CD4-positive, CD25-positive, alpha-beta regulatory T cell (primary cell): Measurements from ENCODE around the gene SDHAF2. TPM values are rescaled to one million over a fixed set of nuclear protein-coding genes. Genes with fewer than 3 reads are reported as not detected.
"Not testable (repeated sequence)": the region's sequence is repeated elsewhere in the genome, so short reads cannot be mapped to it uniquely, and the experiment has no call there.

Experiments
- ATAC-seq, 2 donors: fragments of 150-1000 bp; cut with Tn5 transposase; one replicate each; pipeline ENCODE4 v1.10.0; 2021; ENCODE audit warnings: low read depth in 2 of 2, moderate number of reproducible peaks in 2 of 2, moderate library complexity in 1 of 2
- DNase-seq, 3 donors: peaks; one replicate each; pipeline versions ENCODE4 v3.0.0 to v3.0.0-alpha.2; 2012 to 2022; ENCODE audit warnings: mixed read lengths in 1 of 3
- H3K27ac ChIP-seq: one replicate; pipeline ENCODE4 v1.7.0; 2013; ENCODE audit warnings: mild to moderate bottlenecking, low read length; ENCODE audit not compliant: insufficient read depth, poor library complexity, severe bottlenecking
- H3K27me3 ChIP-seq: one replicate; pipeline ENCODE4 v1.7.0; 2013; ENCODE audit warnings: low read length; ENCODE audit not compliant: control insufficient read depth, insufficient read depth
- H3K36me3 ChIP-seq: one replicate; pipeline ENCODE4 v1.7.0; 2013; ENCODE audit warnings: mild to moderate bottlenecking, low read length, moderate library complexity; ENCODE audit not compliant: control insufficient read depth, insufficient read depth
- H3K4me1 ChIP-seq: 2 replicates; pipeline ENCODE4 v1.7.0; 2013; ENCODE audit warnings: mild to moderate bottlenecking, low read length; ENCODE audit not compliant: insufficient read depth, control insufficient read depth, poor library complexity, severe bottlenecking
- H3K4me3 ChIP-seq: one replicate; pipeline ENCODE4 v1.7.0; 2013; ENCODE audit warnings: low read depth, mild to moderate bottlenecking, low read length, moderate library complexity
- H3K9me3 ChIP-seq, 2 experiments: 1 replicate in 1 of 2; 2 replicates in 1 of 2; pipeline ENCODE4 v1.7.0; 2013; ENCODE audit warnings: low read length in 2 of 2, mild to moderate bottlenecking in 1 of 2, moderate library complexity in 1 of 2; ENCODE audit not compliant: control insufficient read depth in 2 of 2
- H3K27ac Mint-ChIP-seq, 3 donors: one replicate each; pipeline ENCODE4 v1.8.0; 2020 to 2022; ENCODE audit warnings: mild to moderate bottlenecking in 3 of 3, mixed read lengths in 3 of 3, moderate library complexity in 2 of 3
- H3K27me3 Mint-ChIP-seq: one replicate; pipeline ENCODE4 v1.8.0; 2022; ENCODE audit warnings: mild to moderate bottlenecking, mixed read lengths
- H3K36me3 Mint-ChIP-seq: one replicate; pipeline ENCODE4 v1.8.0; 2020; ENCODE audit warnings: mixed read lengths
- H3K4me1 Mint-ChIP-seq, 4 donors: one replicate each; pipeline ENCODE4 v1.8.0; 2020 to 2022; ENCODE audit warnings: mixed read lengths in 4 of 4, mild to moderate bottlenecking in 1 of 4
- H3K4me3 Mint-ChIP-seq, 4 donors: one replicate each; pipeline ENCODE4 v1.8.0; 2020 to 2022; ENCODE audit warnings: mild to moderate bottlenecking in 4 of 4, mixed read lengths in 4 of 4, moderate library complexity in 3 of 4
- H3K9me3 Mint-ChIP-seq, 7 donors: one replicate each; pipeline ENCODE4 v1.8.0; 2020 to 2022; ENCODE audit warnings: mixed read lengths in 7 of 7, mild to moderate bottlenecking in 3 of 7, moderate library complexity in 2 of 7
- polyA plus RNA-seq, 4 donors: library from polyadenylated mRNA; unstranded; fragments of 300-500 nt; fragmentation: Illumina TruSeq; gene quantifications; one replicate each; pipeline ENCODE4 v1.2.3, GENCODE V29; 2021
- total RNA-seq: library from RNA; stranded (reverse); gene quantifications from one replicate; pipeline ENCODE4 v1.2.3, GENCODE V29; 2022

The SDHAF2 gene
- total RNA-seq (36.7 TPM), polyA plus RNA-seq (100 to 1,000 TPM in 2 of 4 donors, 10 to 100 TPM in 2; 92.9 to 127 (median 105) TPM)

DNA sequence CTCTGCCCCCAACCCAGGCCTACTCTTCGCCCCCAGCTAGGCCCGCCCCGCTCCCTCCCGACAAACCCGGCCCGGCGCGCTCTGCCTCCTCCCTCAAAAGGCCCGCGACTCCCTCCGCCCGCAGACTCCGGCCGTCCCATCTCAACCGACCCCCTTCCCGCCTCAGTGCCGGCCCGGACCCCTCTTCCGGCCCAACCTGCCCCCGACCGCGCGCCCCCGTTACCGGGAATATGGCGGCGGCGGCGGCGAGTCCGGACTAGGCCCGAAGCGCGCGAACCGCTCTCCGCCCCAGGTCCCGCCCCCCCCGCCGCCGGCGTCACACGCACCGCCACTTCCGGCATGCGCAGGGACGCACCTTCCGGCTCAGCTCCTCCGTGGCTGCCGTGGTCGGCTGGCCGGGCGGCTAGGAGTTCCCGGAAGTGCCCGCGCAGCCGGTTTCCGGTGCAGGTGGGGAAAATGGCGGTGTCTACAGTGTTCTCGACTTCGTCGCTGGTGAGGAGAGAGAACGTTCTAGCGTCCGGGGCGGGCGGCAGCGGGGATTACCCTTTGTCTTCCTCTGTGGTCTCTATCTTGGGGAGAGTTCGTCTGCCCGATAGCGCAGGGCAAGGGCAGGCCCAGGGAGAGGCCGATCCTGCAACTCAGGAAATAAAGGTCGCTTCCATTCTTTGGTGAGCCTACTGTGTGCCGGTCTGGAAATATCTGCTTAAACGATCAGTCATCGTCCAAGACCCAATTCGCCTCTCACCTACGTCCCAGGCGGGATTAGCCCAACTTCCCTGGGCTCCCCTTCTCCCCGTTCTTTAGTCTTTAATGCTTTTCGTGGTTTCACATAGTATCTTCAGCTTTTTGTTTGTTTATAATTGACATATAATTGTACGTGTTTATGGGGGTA, at the start of gene SDHAF2, which contains the start of gene CPSF7:
Gene SDHAF2, plus strand, starts transcription at position 434 of the 892 bp plus-strand sequence. Its CDS starts 23 bp downstream, at position 457.
Gene CPSF7, minus strand, starts transcription at position 285 of the 892 bp plus-strand sequence. CDS start 740 bp downstream, outside the sequence.
- Mint-ChIP-seq H3K27me3 (peaks cover 5% of the 10 kb centered on the region), H3K27ac (peak within 1 kb of the TSS; percentile 98 to 100 (median 100)), H3K4me3 (peak within 1 kb of the TSS; percentile 95 to 99 (median 98)), H3K36me3 (peaks cover 29% of the 10 kb centered on the region), H3K4me1 (peaks cover 23 to 78% (median 55%) of the 10 kb centered on the region in 4 donors), H3K9me3 (no peaks in the 10 kb centered on the region)
- H3K27me3 ChIP-seq = no peaks in the 10 kb centered on the region
- peak within 1 kb of the TSS; percentile 99 for H3K4me3 ChIP-seq
- ATAC-seq = peak; percentile 88 to 91
- H3K9me3 ChIP-seq = no peaks in the 10 kb centered on the region
- H3K27ac ChIP-seq = peak within 1 kb of the TSS; percentile 99
- peaks cover 37% of the 10 kb centered on the region for H3K36me3 ChIP-seq
- DNase-seq = peak; percentile 96 to 98 (median 97)
- peaks cover 40% of the 10 kb centered on the region for H3K4me1 ChIP-seq

- Histone ChIP-seq H3K36me3 (no peaks in the 10 kb centered on the region), H3K4me3 (no peak overlapping the region), H3K27ac (no peak overlapping the region), H3K4me1 (no peaks in the 10 kb centered on the region), H3K27me3 (no peaks in the 10 kb centered on the region), H3K9me3 (no peaks in the 10 kb centered on the region)
- no peak overlapping the region for H3K4me3 Mint-ChIP-seq
- no peaks in the 10 kb centered on the region for H3K27me3 Mint-ChIP-seq
- no peak overlapping the region for H3K27ac Mint-ChIP-seq
- no peak for ATAC-seq
- no peaks in the 10 kb centered on the region for H3K9me3 Mint-ChIP-seq
- peaks cover 0 to 13% (median 7%) of the 10 kb centered on the region in 4 donors for H3K4me1 Mint-ChIP-seq
- peaks cover 9% of the 10 kb centered on the region for H3K36me3 Mint-ChIP-seq
- no peak for DNase-seq
Measured at GRCh38 chr11:61380884-61381283, 49.0 kb upstream of the SDHAF2 start.

- not testable (repeated sequence) for H3K36me3 ChIP-seq, H3K27ac Mint-ChIP-seq, ATAC-seq, H3K9me3 Mint-ChIP-seq, H3K4me3 ChIP-seq, H3K27me3 Mint-ChIP-seq, DNase-seq, H3K4me1 Mint-ChIP-seq, H3K9me3 ChIP-seq, H3K4me1 ChIP-seq, H3K36me3 Mint-ChIP-seq, H3K27ac ChIP-seq, H3K27me3 ChIP-seq, H3K4me3 Mint-ChIP-seq
Measured at GRCh38 chr11:61383859-61384258, 46.1 kb upstream of the SDHAF2 start.

DNA sequence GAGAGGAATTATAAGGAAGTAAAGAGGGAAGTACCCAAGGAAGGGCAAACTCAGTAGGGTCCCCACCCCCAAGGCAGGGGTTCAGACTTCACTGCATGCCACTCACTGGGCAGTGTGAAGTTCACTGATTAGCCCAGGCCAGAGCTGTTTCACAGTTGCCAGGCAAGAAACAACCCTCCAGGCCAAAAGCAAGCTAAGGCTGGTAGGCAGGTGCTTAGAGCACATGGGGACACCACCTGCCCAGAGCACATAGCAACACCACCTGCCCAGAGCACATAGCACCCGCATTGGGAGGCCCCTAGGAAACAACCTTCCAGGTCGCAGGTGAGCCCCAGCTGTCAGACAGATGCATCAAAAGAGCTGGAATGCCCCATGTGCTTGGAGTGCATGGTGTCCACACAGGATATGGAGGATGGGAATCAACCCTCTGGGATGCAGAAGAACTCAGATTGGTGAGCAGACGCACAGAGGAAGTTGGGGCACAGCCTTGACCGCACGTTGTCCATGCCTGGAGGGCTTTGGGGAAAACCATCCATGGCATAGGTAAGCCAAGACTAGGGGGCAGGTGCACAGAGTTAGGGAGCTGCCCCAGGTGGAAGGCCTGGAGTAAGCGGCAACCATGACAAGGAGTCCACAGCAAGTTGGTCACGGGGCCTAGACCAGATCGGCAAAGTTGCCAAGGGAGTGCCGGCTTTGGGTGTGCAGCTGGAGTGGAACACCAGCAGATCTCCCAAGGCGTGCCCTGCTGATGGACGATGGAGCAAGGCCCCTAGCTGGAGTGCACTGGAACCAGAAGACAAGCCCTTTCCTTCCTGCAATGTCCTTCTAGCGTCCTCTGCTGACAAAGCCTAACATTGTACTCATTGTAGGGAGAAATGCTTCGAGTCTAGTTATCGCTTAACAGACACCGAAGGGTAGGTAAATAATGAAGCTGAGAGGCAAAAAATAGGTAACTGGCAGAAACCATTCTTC, 45.4 kb upstream of the SDHAF2 start:
- H3K27ac ChIP-seq = no peak overlapping the region
- no peaks in the 10 kb centered on the region for H3K4me1 ChIP-seq
- Mint-ChIP-seq H3K36me3 (no peaks in the 10 kb centered on the region), H3K27me3 (no peaks in the 10 kb centered on the region), H3K4me3 (no peak overlapping the region), H3K27ac (no peak overlapping the region), H3K4me1 (peaks cover 0 to 9% (median 7%) of the 10 kb centered on the region in 4 donors), H3K9me3 (peaks cover 0 to 2% (median 0%) of the 10 kb centered on the region in 7 donors)
- no peak for DNase-seq
- ATAC-seq = no peak
- H3K4me3 ChIP-seq = no peak overlapping the region
- no peaks in the 10 kb centered on the region for H3K9me3 ChIP-seq
- H3K36me3 ChIP-seq = no peaks in the 10 kb centered on the region
- H3K27me3 ChIP-seq = no peaks in the 10 kb centered on the region

DNA sequence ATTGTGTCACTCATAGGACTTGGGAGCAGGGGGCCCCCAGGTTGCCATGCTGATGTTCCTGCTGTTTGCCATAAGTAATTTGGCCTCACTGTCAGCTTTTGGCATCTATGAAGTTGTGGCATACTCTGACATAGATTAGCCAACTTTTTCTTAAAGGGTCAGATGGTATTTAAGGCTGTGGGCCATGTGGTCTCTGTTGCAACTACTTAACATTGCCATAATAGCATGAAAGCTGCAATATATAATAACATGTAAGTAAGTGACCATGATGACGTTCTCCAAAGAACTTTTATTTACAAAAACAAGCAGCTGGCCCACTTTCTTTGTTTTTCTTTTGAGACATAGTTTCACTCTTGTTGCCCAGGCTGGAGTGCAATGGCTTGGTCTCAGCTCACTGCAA, 39.8 kb upstream of the SDHAF2 start:
- Histone ChIP-seq H3K4me1 (peaks cover 21% of the 10 kb centered on the region), H3K36me3 (peaks cover 3% of the 10 kb centered on the region), H3K9me3 (no peaks in the 10 kb centered on the region), H3K27ac (no peak overlapping the region), H3K27me3 (no peaks in the 10 kb centered on the region), H3K4me3 (no peak overlapping the region)
- Mint-ChIP-seq H3K9me3 (peaks cover 0 to 2% (median 0%) of the 10 kb centered on the region in 7 donors), H3K27me3 (no peaks in the 10 kb centered on the region), H3K36me3 (peaks cover 8% of the 10 kb centered on the region), H3K27ac (peak overlapping the region in 1 of 3 donors; percentile 42), H3K4me1 (peaks cover 11 to 39% (median 21%) of the 10 kb centered on the region in 4 donors), H3K4me3 (peak overlapping the region in 2 of 4 donors; percentile 7 to 16)
- ATAC-seq (no peak), DNase-seq (no peak)

DNA sequence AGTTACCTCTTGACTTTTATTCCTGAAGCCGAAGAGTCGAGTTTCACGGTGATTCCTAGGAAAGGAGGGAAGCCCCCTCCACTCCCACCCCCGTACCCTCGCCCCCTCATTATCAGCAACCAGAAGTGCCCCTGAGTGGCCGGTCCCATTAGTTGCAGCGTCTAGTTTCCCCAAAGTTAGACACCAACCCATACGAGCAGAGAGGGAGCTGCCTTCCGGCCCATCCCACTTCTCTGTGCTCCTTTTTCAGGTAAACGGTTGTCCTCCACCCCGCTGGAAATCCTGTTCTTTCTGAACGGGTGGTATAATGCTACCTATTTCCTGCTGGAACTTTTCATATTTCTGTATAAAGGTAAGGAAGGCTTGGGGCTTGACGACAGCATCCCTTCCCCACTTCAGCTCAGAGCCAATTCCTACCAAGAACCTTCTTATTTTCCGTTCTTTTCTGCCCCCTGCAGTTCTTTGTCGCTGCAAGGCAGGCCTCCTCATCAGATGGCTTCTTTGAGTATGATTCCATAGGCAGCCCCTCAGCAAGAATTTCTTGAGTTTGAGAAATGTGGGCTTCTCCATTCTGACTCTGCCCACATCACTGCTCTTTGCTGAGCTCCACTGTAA, 36.8 kb upstream of the SDHAF2 start:
- Mint-ChIP-seq H3K9me3 (no peaks in the 10 kb centered on the region), H3K4me1 (peaks cover 5 to 35% (median 19%) of the 10 kb centered on the region in 4 donors), H3K27me3 (no peaks in the 10 kb centered on the region), H3K4me3 (peak overlapping the region; percentile 96 to 97 (median 96)), H3K36me3 (peaks cover 16% of the 10 kb centered on the region), H3K27ac (peak overlapping the region; percentile 97 to 100 (median 99))
- peak overlapping the region; percentile 86 for H3K4me3 ChIP-seq
- ATAC-seq (peak; percentile 27 to 28), DNase-seq (peak in 2 of 3 donors; percentile 18 to 48)
- no peaks in the 10 kb centered on the region for H3K27me3 ChIP-seq
- peaks cover 21% of the 10 kb centered on the region for H3K4me1 ChIP-seq
- H3K27ac ChIP-seq = peak overlapping the region; percentile 83
- peaks cover 17% of the 10 kb centered on the region for H3K36me3 ChIP-seq
- H3K9me3 ChIP-seq = no peaks in the 10 kb centered on the region

DNA sequence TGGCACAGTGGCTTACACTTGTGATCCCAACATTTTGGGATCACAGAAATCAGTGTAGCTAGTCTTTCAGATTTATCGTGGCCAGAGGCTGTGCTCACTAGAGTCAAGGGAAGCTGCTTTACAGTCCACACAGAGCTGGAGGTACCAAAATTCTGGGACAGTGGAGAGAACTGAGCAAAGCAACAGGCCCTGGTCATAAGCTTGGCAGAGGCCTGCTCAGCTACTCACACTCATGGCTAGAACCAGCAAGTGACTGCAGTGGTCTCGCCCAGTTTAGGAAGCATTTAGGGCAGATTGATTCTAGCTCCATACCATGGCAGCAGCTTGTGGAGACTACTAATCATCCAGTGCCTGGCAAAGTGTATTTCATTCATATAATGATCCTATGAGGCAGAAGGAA, 28.8 kb upstream of the SDHAF2 start:
- DNase-seq = no peak
- Histone ChIP-seq H3K27me3 (no peaks in the 10 kb centered on the region), H3K4me3 (no peak overlapping the region), H3K4me1 (no peaks in the 10 kb centered on the region), H3K36me3 (peaks cover 61% of the 10 kb centered on the region), H3K9me3 (no peaks in the 10 kb centered on the region), H3K27ac (no peak overlapping the region)
- Mint-ChIP-seq H3K36me3 (peaks cover 26% of the 10 kb centered on the region), H3K4me1 (peaks cover 3 to 9% (median 6%) of the 10 kb centered on the region in 4 donors), H3K27ac (peak overlapping the region in 1 of 3 donors; percentile 27), H3K9me3 (no peaks in the 10 kb centered on the region), H3K4me3 (no peak overlapping the region), H3K27me3 (no peaks in the 10 kb centered on the region)
- ATAC-seq = no peak
